ENCODE results near the gene SUV39H2.
"Not testable (repeated sequence)": the region's sequence is repeated elsewhere in the genome, so short reads cannot be mapped to it uniquely, and the experiment has no call there.

SUV39H2 gene

DNA sequence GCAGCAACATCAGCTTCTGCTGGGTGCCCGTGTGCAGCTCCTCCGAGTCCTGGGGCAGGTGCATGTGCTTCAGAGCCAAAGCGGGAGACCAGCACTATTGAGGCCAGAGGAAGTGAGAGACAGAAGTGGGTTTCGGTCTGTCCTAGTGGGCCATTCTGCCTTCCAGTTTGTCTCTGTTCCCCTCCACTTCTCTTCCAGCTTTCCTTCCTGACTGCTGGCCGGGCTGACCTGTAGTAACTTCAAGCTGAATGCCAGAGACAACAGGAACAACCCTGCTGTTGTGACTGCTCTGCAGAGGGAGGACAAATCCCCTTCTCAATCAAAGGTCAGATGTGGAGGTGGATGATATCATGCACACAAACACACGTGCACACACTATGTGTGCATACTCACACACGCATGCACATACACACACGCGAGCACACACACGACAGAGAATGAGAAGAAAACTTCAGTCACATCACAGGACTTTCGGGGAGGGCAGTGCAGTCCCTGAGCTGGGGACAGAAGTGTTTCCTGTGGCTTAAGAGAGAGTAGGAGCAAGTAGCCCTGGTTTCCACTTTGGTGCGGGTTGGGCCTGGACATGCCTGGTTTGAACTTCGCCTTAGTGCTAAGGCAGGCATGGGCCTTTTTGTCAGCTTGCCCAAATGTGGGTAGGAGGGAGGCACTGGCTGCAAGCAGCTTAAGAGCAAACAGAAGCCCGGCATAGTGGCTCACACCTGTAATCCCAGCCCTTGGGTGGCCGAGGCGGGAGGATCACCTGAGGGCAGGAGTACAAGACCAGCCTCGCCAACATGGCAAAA, 63.7 kb downstream of the SUV39H2 start:
- DNase-seq, result not testable (repeated sequence)

DNA sequence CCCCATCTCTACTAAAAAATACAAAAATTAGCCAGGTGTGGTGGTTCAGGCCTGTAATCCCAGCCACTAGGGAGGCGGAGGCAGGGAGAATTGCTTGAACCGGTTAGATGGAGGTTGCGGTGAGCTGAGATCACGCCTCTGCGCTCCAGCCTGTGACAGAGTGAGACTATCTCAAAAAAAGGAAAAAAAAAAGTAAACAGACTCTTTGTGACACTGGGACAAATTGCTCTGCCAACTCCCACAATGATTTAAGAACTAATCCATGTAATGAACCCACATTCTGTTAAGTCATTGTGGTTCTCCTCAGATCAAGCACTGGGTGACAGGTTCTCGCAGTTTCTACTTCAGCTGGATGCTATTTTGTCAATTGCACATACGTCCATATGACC, 64.3 kb downstream of the SUV39H2 start:
- DNase-seq, result not testable (repeated sequence)

GRCh38 chr10:14945108-14945507, 66.4 kb downstream of the SUV39H2 start:
- DNase-seq, result no peak

DNA sequence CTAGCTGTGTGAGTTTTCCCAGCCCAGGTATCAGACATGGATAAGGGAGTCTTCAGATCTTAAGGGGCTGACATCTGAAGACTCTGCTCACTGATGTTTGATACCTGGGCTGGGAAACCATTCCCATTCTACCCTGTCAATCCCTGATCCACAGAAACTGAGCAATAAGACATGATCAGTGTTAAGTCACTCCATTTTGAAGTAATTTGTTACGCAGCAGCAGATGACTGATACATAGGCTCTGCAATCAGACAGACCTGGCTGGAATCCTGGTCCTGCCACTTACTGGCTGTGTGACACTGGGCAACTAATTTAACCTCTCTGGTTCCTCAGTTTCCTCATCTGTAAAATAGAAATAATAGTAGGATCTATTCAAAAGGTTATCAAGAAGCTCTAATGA, 68.6 kb downstream of the SUV39H2 start:
- DNase-seq, result no peak

DNA sequence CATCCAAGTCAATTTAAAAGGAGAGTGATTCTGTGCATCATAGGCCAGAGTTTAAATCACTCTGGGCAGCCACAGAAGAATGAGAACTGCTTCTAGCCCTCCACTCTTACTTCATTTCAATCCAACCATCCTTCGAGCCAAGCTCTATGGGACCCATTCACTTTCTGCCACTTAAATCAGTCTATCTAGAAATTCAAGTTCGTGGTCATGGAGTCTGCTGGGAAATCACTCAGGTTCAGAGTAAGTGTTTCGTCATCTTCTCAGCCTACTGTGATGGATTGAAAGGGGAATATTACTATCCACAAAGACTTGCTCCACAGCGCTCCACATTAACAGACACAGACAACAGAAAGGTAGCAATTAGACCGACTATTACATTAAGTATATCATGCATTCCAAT, 70.6 kb downstream of the SUV39H2 start:
- no peak for DNase-seq

DNA sequence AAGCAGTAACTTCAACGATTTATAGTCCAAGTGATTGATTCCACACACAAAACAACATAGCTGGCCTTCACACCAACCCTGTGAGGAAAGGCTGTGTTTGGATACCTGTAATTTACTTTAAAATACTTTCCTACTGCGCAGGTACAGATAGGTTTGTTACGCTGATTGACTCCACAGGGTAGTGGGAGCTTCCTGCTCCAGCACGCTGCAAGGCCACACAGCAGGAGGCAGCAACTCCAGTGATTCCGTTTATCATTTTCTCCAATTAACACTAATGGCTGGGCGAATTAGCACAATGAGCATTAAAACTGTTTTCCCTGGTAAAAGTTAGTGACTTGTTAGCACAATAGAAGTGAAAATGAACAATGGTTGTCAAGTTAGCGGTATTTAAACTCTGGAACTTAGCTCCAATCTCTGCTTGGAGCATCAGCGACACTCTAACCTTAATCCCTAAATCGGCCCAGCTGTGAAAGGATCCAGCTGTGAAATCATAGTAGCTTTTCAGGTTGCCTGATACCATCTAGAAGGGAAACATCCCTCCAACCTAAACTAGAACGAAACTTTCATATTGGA, 74.3 kb downstream of the SUV39H2 start:
- no peak for DNase-seq

DNA sequence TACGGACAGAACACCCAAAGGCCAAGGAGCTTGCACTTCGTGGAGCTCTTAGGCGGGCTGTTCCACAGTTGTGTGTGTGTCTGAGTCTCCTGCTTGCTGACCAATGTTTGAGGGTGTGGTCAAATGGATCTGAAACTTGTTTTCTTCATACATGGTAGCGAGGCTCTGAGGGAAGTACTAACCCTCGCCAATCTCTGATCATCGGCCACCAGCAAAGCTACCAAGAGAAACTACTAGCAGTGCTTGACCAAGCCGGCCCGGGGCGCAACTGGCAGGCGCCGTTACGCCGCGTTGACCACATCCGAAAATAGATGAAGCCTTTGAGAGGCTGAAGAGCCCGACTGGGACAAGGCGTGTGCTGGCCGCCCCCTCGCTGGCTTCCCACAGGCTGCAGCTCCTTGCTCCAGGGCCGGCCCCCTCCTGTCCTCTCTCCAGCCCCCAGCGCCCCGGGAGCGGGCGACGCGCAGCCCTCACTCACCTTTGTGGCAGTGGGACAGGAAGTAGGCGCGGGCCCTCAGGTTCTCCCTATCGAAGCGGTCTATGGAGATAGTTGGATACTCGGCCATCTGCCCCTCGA, 74.8 kb downstream of the SUV39H2 start:
- DNase-seq, result peak; percentile 26
